ENCODE data around the gene FOXP1. TPM values are rescaled to one million over a fixed set of nuclear protein-coding genes. Genes with fewer than 3 reads are reported as not detected.

The FOXP1 gene
- total and polyA plus RNA-seq, 2 donors from 2014 or later, result 6.7 to 87.2 TPM

DNA sequence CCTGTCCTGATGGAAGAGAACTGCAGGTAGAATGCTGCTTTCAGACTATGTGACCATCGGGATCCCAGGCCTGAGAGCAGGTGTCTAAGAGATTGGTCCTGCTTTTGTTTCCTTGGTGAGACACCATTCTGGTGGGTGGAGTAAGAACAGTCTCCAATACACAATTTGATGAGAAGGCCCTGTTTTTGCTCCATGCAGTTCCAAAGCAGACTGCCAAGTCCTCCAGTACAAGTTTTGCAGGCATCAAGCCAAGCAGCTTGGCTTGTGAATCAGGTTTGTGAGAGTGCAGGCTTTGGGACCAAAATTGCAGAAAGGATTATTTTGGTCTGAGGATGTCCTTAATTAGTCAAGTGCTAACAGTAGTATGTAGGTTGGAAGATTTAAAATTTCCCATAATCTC is 381.6 kb downstream of the FOXP1 start:
- Histone ChIP-seq H3K4me1 (ENCODE audit: control insufficient read depth in 2 of 3, insufficient read depth in 2 of 3, low read depth in 1 of 3, low read length in 3 of 3) (no peaks in the 10 kb centered on the region), H3K9me3 (ENCODE audit: control insufficient read depth in 2 of 3, insufficient read depth in 1 of 3, low read length in 3 of 3) (no peaks in the 10 kb centered on the region), H3K27me3 (ENCODE audit: control insufficient read depth, insufficient read depth, low read length) (no peaks in the 10 kb centered on the region), H3K27ac (ENCODE audit: low read depth in 2 of 2, low read length in 2 of 2) (no peak overlapping the region), H3K36me3 (ENCODE audit: control insufficient read depth in 2 of 3, insufficient read depth in 3 of 3, low read length in 3 of 3) (no peaks in the 10 kb centered on the region), H3K9ac (ENCODE audit: low read length in 3 of 3) (no peak overlapping the region), H3K4me3 (ENCODE audit: low read length in 3 of 3) (no peak overlapping the region)
- DNase-seq, result peak in 1 of 5 donors; percentile 69
- FAIRE-seq, result no peak
- intact Hi-C loops (cut with DNase I), result no loop called here
- TF ChIP-seq, protein P1, sequence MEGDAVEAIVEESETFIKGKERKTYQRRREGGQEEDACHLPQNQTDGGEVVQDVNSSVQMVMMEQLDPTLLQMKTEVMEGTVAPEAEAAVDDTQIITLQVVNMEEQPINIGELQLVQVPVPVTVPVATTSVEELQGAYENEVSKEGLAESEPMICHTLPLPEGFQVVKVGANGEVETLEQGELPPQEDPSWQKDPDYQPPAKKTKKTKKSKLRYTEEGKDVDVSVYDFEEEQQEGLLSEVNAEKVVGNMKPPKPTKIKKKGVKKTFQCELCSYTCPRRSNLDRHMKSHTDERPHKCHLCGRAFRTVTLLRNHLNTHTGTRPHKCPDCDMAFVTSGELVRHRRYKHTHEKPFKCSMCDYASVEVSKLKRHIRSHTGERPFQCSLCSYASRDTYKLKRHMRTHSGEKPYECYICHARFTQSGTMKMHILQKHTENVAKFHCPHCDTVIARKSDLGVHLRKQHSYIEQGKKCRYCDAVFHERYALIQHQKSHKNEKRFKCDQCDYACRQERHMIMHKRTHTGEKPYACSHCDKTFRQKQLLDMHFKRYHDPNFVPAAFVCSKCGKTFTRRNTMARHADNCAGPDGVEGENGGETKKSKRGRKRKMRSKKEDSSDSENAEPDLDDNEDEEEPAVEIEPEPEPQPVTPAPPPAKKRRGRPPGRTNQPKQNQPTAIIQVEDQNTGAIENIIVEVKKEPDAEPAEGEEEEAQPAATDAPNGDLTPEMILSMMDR (IDR thresholded peaks at IDR 0.05; ENCODE audit: borderline replicate concordance, extremely low read depth, insufficient read depth), result no peak

DNA sequence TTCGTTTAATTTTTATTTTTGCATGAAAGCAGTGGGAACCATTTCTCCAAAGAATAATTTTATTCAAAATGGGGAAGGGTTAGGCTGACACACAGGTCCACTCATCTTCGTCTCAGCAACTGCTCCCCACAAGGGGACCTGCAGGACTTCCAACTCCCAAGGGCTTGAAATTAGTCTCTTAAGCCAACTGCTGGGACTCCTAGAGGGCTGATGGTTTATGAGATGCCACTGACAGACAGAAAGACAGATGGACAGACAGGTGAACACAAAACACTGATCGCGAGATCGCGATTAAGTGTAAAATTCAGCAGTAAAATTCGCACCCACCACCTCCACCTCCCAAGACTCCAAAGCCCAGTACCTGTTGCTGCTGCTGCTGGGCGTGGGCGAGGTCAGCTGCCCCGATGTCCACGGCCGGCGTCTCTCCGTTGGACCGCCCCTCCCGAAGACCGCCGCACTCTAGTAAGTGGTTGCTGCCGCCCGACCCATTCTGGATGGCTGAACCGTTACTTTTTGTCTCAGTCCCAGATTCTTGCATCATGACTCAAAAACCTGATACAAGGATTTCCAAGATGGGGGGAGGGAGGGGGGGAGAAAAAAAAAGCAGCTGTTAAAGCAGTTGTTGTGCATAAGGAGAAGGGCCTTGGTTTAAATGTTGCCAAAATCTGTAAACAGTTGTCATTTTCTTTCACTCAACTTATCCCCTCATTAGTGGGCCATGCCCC is 385.5 kb downstream of the FOXP1 start:
- H3K9ac ChIP-seq (ENCODE audit: low read length in 3 of 3), result no peak overlapping the region
- H3K9me3 ChIP-seq (ENCODE audit: control insufficient read depth in 2 of 3, insufficient read depth in 1 of 3, low read length in 3 of 3), result no peaks in the 10 kb centered on the region
- DNase-seq, result no peak
- TF ChIP-seq, protein P1 (IDR thresholded peaks at IDR 0.05; ENCODE audit: borderline replicate concordance, extremely low read depth, insufficient read depth), result no peak
- FAIRE-seq, result no peak
- no peaks in the 10 kb centered on the region for H3K36me3 ChIP-seq (ENCODE audit: control insufficient read depth in 2 of 3, insufficient read depth in 3 of 3, low read length in 3 of 3)
- H3K27me3 ChIP-seq (ENCODE audit: control insufficient read depth, insufficient read depth, low read length), result no peaks in the 10 kb centered on the region
- no peak overlapping the region for H3K4me3 ChIP-seq (ENCODE audit: low read length in 3 of 3)
- intact Hi-C loops (cut with DNase I), result no loop called here
- H3K27ac ChIP-seq (ENCODE audit: low read depth in 2 of 2, low read length in 2 of 2), result no peak overlapping the region
- no peaks in the 10 kb centered on the region for H3K4me1 ChIP-seq (ENCODE audit: control insufficient read depth in 2 of 3, insufficient read depth in 2 of 3, low read depth in 1 of 3, low read length in 3 of 3)

DNA sequence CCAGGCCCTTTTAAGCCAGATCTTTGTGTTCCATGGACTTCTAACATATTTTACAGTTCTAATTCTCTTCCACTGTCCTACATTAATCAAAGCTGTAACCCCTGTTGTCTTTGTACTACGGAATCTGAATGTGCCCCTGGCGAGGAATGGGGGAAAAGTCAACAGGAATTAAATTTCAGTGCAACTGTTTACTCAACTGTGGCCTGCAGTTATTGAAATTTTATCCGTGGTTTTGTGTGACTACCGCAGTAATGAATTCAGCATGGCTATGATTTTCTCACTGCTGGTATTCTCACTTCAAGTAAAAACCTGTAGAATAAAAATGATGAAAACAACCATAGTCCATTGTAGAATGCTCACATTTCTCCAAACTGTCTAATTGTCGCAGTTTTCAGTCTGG is 388.0 kb downstream of the FOXP1 start:
- Histone ChIP-seq H3K27me3 (ENCODE audit: control insufficient read depth, insufficient read depth, low read length) (no peaks in the 10 kb centered on the region), H3K9ac (ENCODE audit: low read length in 3 of 3) (no peak overlapping the region), H3K27ac (ENCODE audit: low read depth in 2 of 2, low read length in 2 of 2) (no peak overlapping the region), H3K9me3 (ENCODE audit: control insufficient read depth in 2 of 3, insufficient read depth in 1 of 3, low read length in 3 of 3) (no peaks in the 10 kb centered on the region), H3K36me3 (ENCODE audit: control insufficient read depth in 2 of 3, insufficient read depth in 3 of 3, low read length in 3 of 3) (no peaks in the 10 kb centered on the region), H3K4me1 (ENCODE audit: control insufficient read depth in 2 of 3, insufficient read depth in 2 of 3, low read depth in 1 of 3, low read length in 3 of 3) (no peaks in the 10 kb centered on the region), H3K4me3 (ENCODE audit: low read length in 3 of 3) (no peak overlapping the region)
- TF ChIP-seq, protein P1 (IDR thresholded peaks at IDR 0.05; ENCODE audit: borderline replicate concordance, extremely low read depth, insufficient read depth), result no peak
- FAIRE-seq, result no peak
- intact Hi-C loops (cut with DNase I), result no loop called here
- peak in 3 of 5 donors; percentile 62 to 87 (median 84) for DNase-seq
